BLaER1 treated with 17β-estradiol and CSF1 and Interleukin-3, amounts not matched to agents 10 nM and 100 nM (cell line): ENCODE data around the gene SH3GL2.

ENCODE experiments used
- H3K27ac ChIP-seq, 11 experiments: shearing (Covaris generic); formaldehyde crosslinking; 2 replicates each; pipeline ENCODE4 v1.8.1; 2022
- H3K27me3 ChIP-seq, 11 experiments: shearing (Covaris generic); formaldehyde crosslinking; 2 replicates each; pipeline ENCODE4 v1.8.1; 2022
- H3K36me3 ChIP-seq, 11 experiments: shearing (Covaris generic); formaldehyde crosslinking; 2 replicates each; pipeline ENCODE4 v1.8.1; 2022
- H3K4me1 ChIP-seq, 10 experiments: shearing (Covaris generic); formaldehyde crosslinking; 2 replicates each; pipeline ENCODE4 v1.8.1; 2022
- H3K4me2 ChIP-seq, 11 experiments: shearing (Covaris generic); formaldehyde crosslinking; 2 replicates each; pipeline ENCODE4 v1.8.1; 2022
- H3K4me3 ChIP-seq, 10 experiments: shearing (Covaris generic); formaldehyde crosslinking; 2 replicates each; pipeline ENCODE4 v1.8.1; 2022
- H3K9ac ChIP-seq, 11 experiments: shearing (Covaris generic); formaldehyde crosslinking; 2 replicates each; pipeline ENCODE4 v1.8.1; 2022
- H3K9me3 ChIP-seq, 11 experiments: shearing (Covaris generic); formaldehyde crosslinking; replicated peaks in 1 of 11; 2 replicates each; pipeline ENCODE4 v1.8.1; 2022
- H4K20me1 ChIP-seq, 11 experiments: shearing (Covaris generic); formaldehyde crosslinking; 2 replicates each; pipeline ENCODE4 v1.8.1; 2022
- Cebpa-rat ChIP-seq, 11 experiments: shearing (Covaris generic); IDR thresholded peaks; 2 replicates each; pipeline ENCODE4 v1.8.1; 2022

The SH3GL2 gene

DNA sequence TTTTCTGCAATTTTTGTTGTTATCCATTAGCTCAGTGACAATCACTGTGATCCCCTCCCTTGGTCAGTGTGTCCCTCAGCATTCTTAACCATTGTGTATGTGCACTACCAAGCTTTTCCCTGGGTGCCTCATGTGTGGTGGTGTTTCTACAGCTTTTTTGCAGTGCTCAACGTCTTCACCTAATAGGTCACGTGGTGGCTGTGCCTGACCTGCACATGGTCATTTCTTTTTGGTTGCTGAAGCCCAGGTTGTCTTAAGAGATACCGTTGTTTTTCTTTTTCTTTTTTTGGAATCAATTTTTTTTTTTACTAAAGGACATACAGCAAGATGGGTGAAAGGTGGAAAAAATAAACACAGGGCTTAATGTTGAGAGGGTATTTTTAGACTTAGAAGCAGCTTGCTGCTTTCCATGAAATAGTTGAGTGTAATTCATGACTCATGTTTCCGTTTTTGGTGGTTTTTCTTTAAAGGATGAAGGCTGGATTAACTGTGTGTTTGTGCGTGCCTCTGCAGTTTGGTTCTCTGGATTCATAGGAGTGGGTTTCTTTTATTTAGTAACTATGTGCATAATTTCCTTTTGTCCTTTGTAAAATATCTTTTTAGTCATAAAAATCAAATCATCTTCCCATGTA is 22.2 kb downstream of the SH3GL2 start:
- H3K4me2 ChIP-seq, result 0 out of 22 replicates have a peak overlapping the region, but pooled peaks of 1 of the 11 experiments have one; percentile 2
- no peaks in the 10 kb centered on the region for H3K27me3 ChIP-seq

GRCh38 chr9:17604556-17604955 is 25.7 kb downstream of the SH3GL2 start:
- no peaks in the 10 kb centered on the region for H3K27me3 ChIP-seq
- H4K20me1 ChIP-seq, result no peaks in the 10 kb centered on the region
- no peak for TF ChIP-seq Cebpa-rat (IDR thresholded peaks at IDR 0.05)
- no peak overlapping the region for H3K4me2 ChIP-seq
- no peaks in the 10 kb centered on the region for H3K9me3 ChIP-seq
- 0 out of 20 replicates have a peak, but pooled peaks cover 0 to 6% (median 0%) of the 10 kb centered on the region in 10 experiments for H3K4me1 ChIP-seq
- no peak overlapping the region for H3K9ac ChIP-seq
- no peak overlapping the region for H3K27ac ChIP-seq
- no peak overlapping the region for H3K4me3 ChIP-seq
- no peaks in the 10 kb centered on the region for H3K36me3 ChIP-seq

More for the DNA sequence above, 22.2 kb downstream of the SH3GL2 start:
- H3K9me3 ChIP-seq, result no peaks in the 10 kb centered on the region
- no peak overlapping the region for H3K27ac ChIP-seq
- H3K4me1 ChIP-seq, result 0 out of 20 replicates have a peak, but pooled peaks cover 0 to 6% (median 0%) of the 10 kb centered on the region in 10 experiments
- H4K20me1 ChIP-seq, result no peaks in the 10 kb centered on the region
- no peaks in the 10 kb centered on the region for H3K36me3 ChIP-seq
- TF ChIP-seq Cebpa-rat (IDR thresholded peaks at IDR 0.05), result no peak
- H3K9ac ChIP-seq, result no peak overlapping the region
- no peak overlapping the region for H3K4me3 ChIP-seq

DNA sequence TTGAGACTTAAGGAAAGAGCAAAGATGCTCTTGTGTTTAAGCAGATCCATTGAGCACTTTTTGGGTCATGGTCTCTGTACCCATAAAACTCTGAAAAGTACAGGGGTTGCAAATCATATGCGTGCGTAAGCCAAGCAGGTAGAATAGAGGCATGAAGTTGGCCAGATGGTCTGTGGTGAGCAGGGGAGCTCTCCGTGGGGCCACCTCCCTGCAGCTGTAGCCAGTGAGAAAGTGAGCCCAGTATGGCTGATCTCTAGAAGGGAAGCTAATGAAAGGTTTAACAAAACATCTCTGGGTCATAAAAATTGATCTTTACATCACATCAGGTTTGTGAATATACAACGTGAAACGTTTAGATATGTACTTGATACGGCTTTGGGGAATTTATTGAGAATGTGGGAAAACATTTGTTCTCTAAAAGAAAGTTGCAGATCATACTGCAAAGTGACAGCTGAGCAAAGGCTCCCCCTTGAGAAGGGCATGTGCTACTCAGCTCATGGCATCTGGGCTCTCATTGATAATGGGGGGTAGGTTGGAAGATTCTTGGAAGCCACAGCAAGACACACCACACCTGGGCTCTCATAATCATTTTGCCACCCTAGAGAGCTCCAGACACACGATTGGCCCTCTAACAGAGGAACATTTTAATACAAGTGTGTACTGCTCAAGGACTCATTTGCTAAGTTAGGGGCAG is 30.6 kb downstream of the SH3GL2 start:
- Histone ChIP-seq H3K9ac (no peak overlapping the region), H3K4me1 (no peaks in the 10 kb centered on the region), H3K9me3 (no peaks in the 10 kb centered on the region), H3K4me3 (no peak overlapping the region), H3K27me3 (no peaks in the 10 kb centered on the region), H4K20me1 (no peaks in the 10 kb centered on the region), H3K36me3 (no peaks in the 10 kb centered on the region), H3K4me2 (no peak overlapping the region), H3K27ac (no peak overlapping the region)
- no peak for TF ChIP-seq Cebpa-rat (IDR thresholded peaks at IDR 0.05)

DNA sequence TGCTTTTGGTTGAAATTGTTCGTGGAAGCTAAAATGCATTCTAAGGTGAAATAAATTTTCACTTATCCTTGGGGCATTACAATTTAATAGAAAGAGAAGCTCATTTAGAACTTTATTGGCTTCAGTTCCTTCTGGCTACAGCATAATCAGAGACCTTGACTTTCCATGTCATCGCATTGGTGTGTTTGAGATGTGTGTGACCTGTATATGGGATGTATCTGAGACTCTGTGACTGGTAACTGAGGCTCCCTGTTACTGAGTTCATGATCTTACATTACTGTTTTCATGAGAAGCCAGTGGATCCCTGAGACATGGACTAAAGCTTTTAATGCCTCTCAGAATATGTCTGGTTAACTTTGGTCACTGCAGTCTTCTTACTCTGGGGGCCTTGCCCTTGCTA is 32.5 kb downstream of the SH3GL2 start:
- Histone ChIP-seq H4K20me1 (no peaks in the 10 kb centered on the region), H3K4me2 (no peak overlapping the region), H3K27me3 (no peaks in the 10 kb centered on the region), H3K27ac (no peak overlapping the region), H3K4me3 (no peak overlapping the region), H3K9ac (no peak overlapping the region), H3K9me3 (no peaks in the 10 kb centered on the region), H3K4me1 (no peaks in the 10 kb centered on the region), H3K36me3 (no peaks in the 10 kb centered on the region)
- no peak for TF ChIP-seq Cebpa-rat (IDR thresholded peaks at IDR 0.05)

DNA sequence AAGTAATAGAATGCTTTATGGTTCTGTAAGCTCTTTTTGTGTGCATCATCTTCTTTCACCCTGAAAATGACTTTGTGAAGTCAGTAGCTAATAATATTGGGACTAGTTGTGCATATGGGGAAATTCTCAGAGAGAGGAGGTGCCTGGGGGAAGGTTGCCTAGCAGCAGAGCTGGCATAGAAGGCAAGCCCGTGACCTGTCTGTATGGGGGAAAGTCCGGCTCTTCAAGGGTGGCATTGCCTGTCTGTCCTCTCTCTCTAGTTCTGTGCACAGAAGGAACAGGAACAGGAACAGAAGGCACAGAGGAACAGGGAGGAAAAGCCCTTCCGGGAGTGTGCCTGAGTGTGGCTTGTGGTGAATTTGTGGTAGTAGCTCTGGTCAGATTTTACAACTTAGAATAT is 33.1 kb downstream of the SH3GL2 start:
- Histone ChIP-seq H4K20me1 (no peaks in the 10 kb centered on the region), H3K27ac (no peak overlapping the region), H3K4me3 (no peak overlapping the region), H3K4me2 (no peak overlapping the region), H3K27me3 (no peaks in the 10 kb centered on the region), H3K4me1 (no peaks in the 10 kb centered on the region), H3K36me3 (no peaks in the 10 kb centered on the region), H3K9ac (no peak overlapping the region), H3K9me3 (no peaks in the 10 kb centered on the region)
- no peak for TF ChIP-seq Cebpa-rat (IDR thresholded peaks at IDR 0.05)

GRCh38 chr9:17613758-17614157 is 34.9 kb downstream of the SH3GL2 start:
- Histone ChIP-seq H3K9me3 (no peaks in the 10 kb centered on the region), H3K36me3 (no peaks in the 10 kb centered on the region), H3K4me1 (no peaks in the 10 kb centered on the region), H3K27me3 (no peaks in the 10 kb centered on the region), H3K9ac (no peak overlapping the region), H3K4me2 (no peak overlapping the region), H4K20me1 (no peaks in the 10 kb centered on the region), H3K4me3 (no peak overlapping the region), H3K27ac (no peak overlapping the region)
- TF ChIP-seq Cebpa-rat (IDR thresholded peaks at IDR 0.05), result no peak

DNA sequence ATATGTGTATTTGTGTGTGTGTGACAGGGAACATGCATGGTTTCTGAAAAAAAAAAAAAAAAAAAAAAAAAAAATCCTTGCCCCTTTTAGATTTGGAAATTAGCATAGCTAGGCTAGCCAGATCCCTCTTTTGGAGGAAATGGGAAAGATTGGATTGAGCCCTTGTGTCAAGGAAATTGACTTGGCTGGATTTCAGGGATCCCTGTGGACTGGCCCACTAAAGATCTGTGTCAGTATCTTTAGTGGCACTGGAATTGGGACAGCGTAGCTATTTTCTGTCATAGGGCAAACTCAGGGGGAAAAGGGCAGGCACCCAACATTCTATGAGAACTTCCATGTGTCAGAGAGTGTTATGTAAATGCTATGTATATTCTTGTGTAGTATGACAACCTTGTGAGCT is 35.4 kb downstream of the SH3GL2 start:
- Histone ChIP-seq H3K4me3 (no peak overlapping the region), H3K4me2 (no peak overlapping the region), H3K27ac (no peak overlapping the region), H3K9ac (no peak overlapping the region), H3K27me3 (no peaks in the 10 kb centered on the region), H3K9me3 (no peaks in the 10 kb centered on the region), H3K4me1 (no peaks in the 10 kb centered on the region), H4K20me1 (no peaks in the 10 kb centered on the region), H3K36me3 (no peaks in the 10 kb centered on the region)
- TF ChIP-seq Cebpa-rat (IDR thresholded peaks at IDR 0.05), result no peak

GRCh38 chr9:17614903-17615302 is 36.0 kb downstream of the SH3GL2 start:
- no peak for TF ChIP-seq Cebpa-rat (IDR thresholded peaks at IDR 0.05)
- Histone ChIP-seq H3K36me3 (no peaks in the 10 kb centered on the region), H3K27ac (no peak overlapping the region), H3K9ac (no peak overlapping the region), H3K4me2 (no peak overlapping the region), H3K27me3 (no peaks in the 10 kb centered on the region), H3K4me1 (no peaks in the 10 kb centered on the region), H4K20me1 (no peaks in the 10 kb centered on the region), H3K4me3 (no peak overlapping the region), H3K9me3 (no peaks in the 10 kb centered on the region)

- H3K36me3 ChIP-seq, result no peaks in the 10 kb centered on the region
- no peaks in the 10 kb centered on the region for H3K4me1 ChIP-seq
- no peak for TF ChIP-seq Cebpa-rat (IDR thresholded peaks at IDR 0.05)
- H3K27me3 ChIP-seq, result no peaks in the 10 kb centered on the region
- H3K4me2 ChIP-seq, result no peak overlapping the region
- H3K4me3 ChIP-seq, result no peak overlapping the region
- H3K9ac ChIP-seq, result no peak overlapping the region
- no peak overlapping the region for H3K27ac ChIP-seq
- no peaks in the 10 kb centered on the region for H4K20me1 ChIP-seq
- H3K9me3 ChIP-seq, result no peaks in the 10 kb centered on the region
Observed at GRCh38 chr9:17622141-17622540, 43.3 kb downstream of the SH3GL2 start.

DNA sequence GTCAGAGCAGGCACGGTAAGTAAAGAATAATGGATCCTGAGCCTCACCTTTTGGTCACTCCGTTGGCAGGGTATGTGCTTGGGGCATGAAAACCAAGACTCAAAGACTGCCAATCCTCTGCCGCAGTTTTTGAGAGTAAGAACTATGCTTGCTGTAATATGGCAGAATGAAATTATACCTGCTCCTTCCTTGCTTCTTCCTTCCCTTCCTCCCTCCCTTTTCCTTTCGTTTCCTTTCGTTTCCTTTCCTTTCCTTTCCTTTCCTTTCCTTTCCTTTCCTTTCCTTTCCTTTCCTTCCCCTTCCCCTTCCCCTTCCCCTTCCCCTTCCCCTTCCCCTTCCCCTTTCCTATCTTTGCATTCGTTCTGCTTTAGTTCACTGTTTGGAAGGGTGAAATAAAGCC is 43.9 kb downstream of the SH3GL2 start:
- H3K9ac ChIP-seq, result no peak overlapping the region
- TF ChIP-seq Cebpa-rat (IDR thresholded peaks at IDR 0.05), result no peak
- no peaks in the 10 kb centered on the region for H3K9me3 ChIP-seq
- no peak overlapping the region for H3K4me3 ChIP-seq
- no peaks in the 10 kb centered on the region for H4K20me1 ChIP-seq
- H3K4me2 ChIP-seq, result no peak overlapping the region
- H3K27ac ChIP-seq, result no peak overlapping the region
- no peaks in the 10 kb centered on the region for H3K36me3 ChIP-seq
- no peaks in the 10 kb centered on the region for H3K4me1 ChIP-seq
- no peaks in the 10 kb centered on the region for H3K27me3 ChIP-seq
